Stimulated activated CD4-positive, alpha-beta T cell treated with anti-CD3 and anti-CD28 coated beads, TNF-alpha, amount 100 ng/mL, for 48 hours (primary cell): ENCODE data around the gene SRGN.

Experiments
- DNase-seq, 3 donors: peaks; one replicate each; pipeline ENCODE4 v3.0.0-alpha.2; 2020; ENCODE audit warnings: low read depth in 3 of 3

SRGN gene

DNA sequence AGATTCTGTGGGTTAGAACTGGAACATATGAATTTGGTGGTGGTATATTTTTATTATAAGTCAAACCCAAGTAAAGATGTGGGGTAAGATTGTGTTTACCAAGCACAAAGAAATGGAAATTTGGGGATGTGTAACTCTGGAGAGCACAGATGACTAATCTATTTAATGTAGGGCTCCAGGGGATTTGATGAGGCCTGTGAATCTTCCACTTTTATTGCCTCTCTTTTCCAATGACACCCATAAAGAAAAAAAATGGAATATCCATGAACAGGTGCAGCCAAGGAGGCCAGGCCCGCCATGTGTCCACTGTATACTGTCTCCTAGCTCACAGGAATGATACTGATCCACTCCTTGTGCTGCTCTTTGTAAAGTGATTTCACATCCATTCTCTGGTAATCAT is 2.8 kb downstream of the SRGN start:
- DNase-seq = no peak

DNA sequence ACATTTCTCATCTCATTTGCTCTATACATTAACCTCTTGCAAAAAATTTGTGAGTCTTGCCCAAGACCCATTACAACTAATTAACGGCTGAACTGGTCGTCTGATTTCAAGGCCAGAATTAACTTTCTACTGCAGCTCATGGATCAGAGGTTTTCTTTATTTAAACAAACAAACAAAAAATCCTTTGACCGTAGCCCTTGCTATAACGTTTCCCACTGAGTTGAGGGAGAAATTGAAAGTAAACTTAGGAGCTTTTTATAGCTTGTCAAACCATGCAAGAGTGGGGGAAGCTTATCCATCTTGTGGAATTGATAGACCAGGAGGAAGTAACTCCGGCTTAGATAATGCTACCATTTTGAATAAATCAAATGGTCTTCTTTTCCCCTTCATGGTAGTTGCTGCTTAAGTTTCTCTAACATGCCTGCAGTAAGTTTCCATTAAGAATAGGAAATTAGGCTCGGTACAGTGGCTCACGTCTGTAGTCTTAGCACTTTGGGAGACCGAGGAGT is 3.3 kb downstream of the SRGN start:
- no peak for DNase-seq

DNA sequence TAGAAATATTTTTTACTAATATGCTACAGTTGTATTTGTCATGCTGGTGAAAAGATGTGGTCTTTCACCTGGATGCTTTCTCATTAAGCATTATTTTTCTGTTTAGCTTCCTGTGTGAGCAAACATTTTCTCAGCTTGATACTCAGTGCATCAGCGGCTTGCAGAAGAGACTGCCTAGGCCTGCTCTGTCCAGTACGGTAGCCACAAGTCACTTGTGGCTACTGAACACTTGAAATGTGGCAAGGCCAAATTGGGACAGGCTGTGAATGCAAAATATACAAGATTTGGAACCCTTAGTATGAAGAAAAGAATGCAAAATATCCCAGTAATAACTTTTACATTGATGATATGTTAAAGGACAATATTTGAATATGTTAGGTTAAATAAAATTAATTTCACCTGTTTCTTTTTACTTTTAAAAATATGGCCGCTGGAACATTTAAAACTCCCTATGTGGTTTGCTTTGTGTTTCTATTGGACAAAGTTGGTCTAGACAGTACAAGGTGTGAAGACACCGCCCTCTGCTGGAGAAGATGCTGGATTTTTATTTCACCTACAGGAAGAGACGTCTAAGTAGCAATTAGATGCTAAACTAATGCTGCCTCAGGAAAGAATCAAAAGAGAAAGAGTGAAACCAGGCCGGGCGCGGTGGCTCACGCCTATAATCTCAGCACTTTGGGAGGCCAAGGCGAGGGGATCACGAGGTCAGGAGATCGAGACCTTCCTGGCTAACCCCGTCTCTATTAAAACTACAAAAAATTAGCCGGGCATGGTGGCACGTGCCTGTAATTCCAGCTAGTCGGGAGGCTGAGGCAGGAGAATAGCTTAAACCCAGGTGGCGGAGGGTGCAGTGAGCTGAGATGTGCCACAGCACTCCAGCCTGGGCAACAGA is 5.3 kb downstream of the SRGN start:
- DNase-seq = peak; percentile 61 to 74 (median 70)

DNA sequence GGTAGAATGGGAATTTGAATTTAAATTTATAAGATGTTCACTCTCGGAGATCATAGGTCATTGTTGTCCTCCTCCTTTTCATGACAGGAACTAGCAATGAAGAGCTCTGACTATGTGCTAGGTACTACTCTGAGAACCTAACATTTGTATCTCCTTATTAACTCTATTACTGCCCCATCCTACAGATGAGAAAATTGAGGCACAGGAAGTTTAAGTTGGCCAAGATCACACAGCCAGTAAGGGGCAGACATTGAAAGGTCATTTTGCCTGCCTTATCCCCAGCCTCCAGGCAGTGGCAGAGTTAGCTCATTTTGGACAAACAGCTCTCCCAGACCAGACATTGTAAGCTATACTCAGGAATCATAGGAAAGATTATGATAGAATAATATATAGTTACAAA is 6.0 kb downstream of the SRGN start:
- DNase-seq = no peak

DNA sequence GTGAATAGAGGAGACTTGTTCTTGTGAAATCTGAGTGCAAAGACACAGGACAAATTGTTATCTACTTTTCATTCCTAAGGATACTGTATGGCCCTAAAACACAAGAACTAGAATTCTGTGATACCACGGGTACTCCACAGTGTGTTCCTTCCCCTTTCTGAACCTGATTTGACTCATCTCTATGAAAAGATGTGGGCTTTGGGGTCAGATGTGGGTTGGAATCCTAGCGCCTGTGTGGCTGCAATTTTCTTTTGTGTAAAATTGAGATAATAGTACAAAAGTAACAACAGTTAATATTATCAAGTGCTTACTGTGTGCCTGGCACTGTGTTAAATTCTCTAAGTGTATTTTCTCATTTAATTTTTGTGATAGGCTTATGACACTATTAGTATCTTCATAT is 8.1 kb downstream of the SRGN start:
- DNase-seq = no peak

DNA sequence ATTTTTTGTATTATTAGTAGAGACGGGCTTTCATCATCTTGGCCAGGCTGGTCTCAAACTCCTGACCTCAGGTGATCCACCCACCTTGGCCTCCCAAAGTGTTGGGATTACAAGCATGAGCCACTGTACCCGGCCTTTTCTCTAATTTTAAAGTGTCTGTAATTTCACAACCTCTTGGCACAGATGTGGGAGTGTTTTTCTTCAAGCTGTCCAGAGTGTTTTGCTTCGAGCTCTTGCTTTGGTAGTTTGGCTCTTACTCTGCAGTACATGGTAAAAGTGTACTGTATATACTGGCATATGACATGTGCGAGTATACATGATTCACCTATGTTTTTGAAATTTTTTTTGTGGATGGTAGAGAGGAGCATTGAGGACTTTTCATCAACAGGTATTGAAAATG is 9.8 kb downstream of the SRGN start:
- DNase-seq = no peak

DNA sequence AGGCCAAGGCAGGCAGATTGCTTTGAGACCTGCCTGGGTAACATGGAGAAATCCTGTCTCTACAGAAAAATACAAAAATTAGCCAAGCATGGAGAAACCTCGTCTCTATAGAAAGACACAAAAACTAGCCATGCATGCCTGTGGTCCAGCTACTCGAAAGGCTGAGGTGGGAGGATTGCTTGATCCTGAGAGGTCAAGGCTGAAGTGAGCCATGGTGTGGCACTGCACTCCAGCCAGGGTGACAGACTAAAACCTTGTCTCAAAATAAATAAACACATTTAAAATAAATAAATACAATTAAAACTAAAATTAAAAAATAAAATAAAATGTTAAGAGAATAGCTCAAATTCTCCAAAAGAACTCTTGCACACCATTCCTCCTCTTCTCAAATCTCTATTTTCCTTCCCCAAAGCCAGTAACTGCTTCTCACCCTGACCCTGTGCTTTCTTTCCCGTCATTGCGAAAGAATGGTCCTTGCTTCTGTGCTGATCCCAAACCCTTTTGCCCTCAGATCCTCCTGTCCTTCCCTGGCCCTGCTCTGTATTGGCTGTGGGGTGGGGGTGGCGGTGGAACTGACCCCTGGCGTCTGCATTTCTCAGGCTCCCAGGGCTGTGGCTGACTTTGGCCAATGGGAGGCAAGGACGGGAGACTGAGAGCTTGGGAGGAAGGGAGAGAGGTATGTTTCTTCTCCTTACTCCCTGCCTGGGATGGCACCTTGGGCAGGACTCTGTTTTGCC is 12.4 kb downstream of the SRGN start:
- no peak for DNase-seq

DNA sequence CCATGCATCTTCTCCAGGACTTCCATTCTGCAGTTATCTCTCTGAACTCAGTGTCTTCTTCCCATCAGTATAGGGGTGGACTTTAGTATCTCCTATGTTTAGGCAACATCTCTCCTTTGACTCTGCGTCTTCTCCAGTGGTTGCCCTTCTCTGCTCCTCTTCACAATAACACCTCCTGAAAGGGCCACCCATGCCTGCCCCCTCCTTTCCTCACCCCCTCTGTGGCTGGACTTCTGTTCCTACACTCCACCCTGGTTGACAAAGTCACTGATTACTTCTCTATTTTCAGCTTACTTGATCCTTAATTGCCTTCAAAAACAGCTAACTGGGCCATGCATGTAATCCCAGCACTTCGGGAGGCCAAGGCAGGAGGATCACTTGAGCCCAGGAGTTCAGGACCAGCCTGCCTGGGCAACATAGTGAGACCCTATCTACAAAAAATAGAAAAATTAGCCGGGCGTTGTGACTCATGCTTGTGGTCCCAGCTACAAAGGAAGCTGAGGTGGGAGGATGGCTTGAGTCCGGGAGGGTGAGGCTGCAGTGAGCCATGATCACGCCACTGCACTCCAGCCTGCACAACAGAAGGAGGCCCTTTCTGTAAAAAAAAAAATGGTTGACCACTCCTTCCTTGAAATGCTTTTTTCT is 13.7 kb downstream of the SRGN start:
- DNase-seq = no peak

DNA sequence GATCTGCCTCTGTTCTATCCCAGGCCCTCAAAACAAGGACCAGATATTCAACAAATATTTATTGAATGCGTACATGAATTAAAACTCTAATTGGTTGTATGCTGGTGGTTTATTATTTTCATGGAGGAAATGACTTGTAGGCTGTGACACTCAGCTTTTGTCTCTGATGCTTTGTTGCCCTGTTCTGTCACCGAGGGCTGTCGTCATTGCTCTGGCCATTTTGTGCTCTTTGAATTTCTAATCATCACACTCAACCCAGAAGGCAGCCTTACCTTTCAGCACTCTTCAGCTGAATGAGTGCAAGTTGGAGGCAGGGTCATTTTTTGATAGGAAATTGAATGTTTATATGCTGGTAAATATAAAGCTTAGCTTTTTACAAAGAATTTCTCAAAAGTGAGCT is 14.5 kb downstream of the SRGN start:
- DNase-seq = no peak

DNA sequence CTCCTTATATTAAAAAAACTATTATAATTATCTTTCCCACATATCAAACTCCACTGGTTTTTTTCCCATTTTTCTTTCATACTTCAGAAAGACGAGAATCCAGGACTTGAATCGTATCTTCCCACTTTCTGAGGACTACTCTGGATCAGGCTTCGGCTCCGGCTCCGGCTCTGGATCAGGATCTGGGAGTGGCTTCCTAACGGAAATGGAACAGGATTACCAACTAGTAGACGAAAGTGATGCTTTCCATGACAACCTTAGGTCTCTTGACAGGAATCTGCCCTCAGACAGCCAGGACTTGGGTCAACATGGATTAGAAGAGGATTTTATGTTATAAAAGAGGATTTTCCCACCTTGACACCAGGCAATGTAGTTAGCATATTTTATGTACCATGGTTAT is 15.9 kb downstream of the SRGN start:
- DNase-seq = no peak

DNA sequence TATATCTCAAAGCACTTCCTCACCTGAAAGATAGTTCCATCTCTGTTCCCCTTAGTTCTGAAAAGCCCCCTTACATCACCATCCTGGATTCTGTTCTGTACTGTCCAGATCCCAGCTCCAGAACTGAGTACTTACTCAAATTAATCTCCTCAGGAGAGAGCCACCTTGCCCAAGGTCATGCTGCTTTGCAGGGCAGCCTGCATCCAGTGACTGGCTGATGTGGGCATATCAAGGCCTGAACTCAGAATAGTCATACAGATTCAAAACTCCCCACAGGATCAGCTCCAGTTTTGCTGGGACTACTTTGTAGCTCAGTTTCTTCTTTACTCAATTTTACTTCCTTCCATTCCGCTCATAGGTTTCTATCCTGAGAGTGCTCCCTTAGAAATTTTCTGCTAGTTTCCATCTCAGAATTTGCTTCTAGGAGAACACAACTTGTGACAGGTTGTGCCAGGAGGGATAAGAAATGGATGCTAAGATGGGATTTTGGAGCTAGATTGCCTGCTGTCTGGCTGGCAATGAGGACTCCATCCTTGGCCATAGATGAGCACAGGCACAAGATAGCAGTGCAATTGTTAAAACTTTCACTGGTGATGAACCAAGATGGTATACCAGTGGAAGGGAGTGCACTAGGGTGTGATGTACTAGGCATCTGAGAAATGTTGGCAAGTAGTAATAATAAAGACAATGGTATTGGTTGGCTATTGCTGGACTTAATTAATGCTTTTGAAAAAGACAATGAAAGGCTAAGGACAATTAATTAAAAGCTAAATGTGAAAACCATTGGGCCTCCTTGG is 17.3 kb downstream of the SRGN start:
- DNase-seq = no peak

DNA sequence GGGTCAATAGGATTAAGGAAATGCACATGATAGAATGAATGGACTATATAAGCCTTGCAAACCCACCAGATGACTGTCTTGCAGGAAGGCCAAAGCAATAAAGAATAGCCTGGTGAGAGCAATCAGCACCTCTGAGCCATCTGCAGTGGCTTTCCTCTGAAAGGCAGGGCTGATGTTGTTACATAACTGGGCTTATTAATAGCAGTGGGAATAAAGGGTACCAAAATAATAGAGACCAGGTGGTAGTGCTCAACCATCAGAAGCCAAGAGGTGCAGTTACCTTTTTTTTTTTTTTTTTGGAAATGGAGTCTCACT is 19.2 kb downstream of the SRGN start:
- no peak for DNase-seq

DNA sequence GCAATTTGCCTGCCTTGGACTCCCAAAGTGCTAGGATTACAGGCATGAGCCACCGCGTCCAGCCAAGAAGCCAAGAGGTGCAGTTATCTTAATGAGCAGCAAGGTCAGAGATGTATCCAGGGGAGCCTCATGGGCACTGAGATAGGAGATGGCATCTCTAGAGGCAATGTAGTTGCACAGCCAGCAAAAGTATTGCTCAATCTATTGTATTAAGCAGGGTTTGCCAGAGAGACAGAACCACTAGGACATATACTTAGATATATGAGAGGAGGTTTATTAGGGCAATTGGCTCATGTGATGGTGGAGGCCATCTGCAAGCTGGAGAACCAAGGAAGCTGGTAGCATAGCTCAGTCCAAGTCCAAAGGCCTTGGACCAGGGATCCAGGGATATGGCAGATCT is 19.8 kb downstream of the SRGN start:
- DNase-seq = no peak

DNA sequence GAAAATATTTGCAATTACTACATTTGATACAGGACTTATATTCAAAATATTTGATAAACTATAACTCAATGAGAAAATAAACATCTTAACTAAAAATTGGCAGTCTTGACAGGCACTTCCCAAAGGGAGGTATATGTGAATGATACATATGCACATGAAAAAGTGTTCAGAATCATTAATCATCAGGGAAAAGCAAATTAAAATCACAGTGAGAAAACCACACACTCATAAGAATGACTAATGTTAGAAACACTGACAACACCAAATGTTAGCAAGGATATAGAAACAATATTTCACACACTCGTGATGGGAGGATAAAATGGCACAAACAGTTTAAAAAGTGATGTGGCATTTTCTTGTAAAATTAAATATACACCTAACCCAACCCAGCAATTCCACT is 32.0 kb downstream of the SRGN start:
- no peak for DNase-seq

DNA sequence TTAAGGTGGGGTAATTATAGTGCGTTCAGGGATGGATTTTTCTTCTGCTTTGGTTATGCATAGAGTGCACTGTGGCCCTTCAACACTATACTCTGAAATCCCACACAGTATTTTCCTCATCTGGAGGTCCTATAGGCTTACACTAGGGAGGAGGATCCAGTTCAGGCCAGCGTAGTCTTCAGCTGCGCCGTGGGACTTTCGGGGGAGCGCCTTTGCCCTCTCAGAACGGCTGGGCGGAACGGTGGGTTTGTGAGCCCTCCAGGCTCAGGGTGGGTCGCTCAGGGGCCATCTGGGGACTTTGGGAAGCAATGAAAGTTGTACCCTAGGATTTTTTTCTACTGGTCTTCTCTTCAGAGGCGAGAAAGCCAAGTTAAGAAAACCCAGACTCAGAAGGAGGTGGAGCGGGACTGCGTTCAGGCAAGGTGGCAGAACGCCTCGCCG is 35.4 kb downstream of the SRGN start:
- DNase-seq = no peak

DNA sequence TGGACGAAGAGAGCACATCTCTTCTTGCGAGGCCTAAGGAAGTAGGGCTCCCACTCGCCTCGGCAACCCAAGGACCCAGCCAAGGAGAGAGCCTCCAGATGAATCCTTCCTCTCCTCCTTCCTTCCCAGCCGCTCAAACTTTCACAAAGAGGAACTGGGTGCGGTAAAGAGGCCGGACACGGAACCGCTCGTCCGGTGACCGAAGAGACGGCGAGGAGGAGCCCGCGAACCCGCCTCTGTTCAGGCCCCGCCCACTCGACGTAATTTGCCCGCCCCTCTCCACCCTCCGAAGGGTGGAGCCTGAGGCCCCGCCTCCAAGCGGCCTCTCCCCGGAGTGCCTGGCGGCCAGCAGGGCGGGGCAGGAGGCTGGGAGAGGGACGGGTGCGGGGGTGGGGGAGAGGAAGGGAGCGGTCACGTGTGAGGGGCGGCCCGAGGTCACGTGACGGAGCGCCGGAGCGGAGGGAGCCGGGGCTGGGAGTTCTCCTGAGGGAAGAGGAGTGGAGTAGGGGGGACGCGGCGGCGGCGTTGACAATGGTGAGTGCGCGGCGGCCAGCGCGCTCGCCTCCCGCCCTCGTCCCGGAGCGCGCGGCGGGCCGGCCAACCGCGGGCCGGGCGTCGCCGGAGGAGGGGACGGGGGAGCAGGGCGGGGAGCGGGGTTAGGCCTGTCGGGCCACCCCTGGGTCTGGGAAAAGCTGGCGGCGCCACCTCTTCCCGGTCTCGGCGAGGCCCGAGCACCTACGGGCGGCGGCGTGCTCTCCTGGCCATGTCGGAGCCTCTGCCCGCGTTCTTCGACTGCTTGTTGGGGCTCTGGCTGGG is 36.1 kb downstream of the SRGN start, which contains the start of gene VPS26A:
VPS26A (plus strand) TSS at position 432 of the 816 bp plus-strand sequence; CDS start at position 532, 100 bp downstream.
- DNase-seq = peak; percentile 97 to 100 (median 99)

DNA sequence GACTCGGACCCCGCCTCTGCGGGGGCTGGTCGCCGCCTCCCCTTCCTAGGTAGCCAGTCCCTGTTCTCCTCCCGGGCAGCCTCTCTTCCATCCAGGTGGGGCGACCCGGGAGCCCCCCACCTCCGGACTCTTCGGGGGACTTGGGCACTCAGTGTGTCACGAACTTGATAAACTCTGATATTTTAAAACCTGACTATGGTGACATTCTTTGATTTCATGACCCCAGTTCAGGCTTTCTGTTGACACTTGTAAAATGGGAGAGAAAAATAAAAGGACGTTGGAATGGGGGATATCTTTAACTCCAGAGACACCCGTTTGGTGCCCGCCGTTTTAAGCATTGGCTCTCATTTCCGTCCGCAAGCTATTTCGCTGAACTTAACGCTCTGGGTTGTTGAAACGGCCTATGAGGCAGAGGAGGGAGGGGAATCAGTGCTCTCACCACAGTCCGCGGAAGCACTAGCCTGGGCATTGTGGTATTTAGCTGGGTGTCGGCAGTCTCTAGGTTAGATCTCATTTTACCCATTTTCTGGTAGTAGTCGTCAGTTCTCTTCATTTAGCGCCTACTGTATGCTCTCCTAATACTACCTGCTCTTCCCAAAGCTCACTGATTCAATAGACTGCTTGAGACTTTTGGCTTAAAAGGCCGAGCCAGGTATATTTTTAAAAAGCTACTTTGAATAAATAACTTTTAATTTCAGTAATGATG is 36.8 kb downstream of the SRGN start:
- peak in 2 of 3 donors; percentile 11 to 41 for DNase-seq

DNA sequence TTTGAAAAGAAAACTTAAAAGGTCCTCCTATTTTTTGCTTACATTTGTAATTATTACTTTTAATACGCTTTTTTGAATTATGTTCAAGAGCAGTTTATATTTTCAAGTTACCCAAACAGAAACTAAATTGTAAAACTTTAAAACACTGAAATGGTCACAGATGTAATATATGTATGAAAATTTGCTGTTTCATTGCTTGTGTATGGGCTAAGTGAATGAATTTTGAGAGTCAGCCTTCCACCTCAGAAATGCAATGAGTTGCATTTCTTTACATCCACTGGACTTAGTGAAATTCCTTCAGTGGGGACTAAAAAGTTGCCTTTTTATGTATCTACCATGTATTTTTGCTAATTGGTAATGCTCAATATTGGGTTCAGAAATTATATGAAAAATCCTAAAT is 37.7 kb downstream of the SRGN start:
- no peak for DNase-seq

DNA sequence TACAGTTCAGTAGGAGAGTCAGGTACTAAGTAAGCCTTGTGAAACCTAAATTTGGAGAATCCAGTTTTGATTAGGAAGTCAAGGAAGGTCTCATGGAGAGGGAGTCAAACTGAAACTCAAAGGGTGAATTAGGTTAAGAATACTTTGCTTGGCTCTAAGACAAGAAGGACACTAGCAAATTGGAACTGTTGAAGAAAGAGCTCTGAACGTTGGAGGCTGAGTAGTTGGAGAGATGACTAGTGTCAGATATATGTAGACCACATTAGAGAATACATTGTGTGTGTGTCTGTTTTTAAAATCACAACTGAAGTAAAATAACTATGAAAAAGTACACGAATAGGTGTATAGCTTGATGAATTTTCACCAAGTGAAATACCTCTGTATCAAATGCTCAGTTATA is 42.3 kb downstream of the SRGN start:
- no peak for DNase-seq

DNA sequence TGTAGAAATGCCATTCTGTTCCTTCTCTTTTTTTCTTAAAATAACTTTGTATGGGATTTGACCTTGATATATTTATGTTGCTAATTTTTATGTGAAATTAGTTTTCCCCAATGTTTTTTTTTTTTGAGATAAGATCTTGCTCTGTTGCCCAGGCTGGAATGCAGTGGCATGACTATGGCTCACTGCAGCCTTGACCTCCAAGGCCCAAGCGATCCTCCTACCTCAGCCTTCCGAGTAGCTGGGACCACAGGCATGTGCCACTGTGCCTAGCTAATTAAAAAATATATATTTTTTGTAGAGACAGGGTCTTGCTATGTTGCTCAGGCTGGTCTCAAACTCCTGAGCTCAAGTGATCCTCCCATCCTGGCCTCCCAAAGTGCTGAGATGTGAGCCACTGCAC is 52.1 kb downstream of the SRGN start:
- DNase-seq = no peak
